Adrenal gland (tissue), 12 donors: Measurements from ENCODE around the gene ICAM1. TPM values are rescaled to one million over a fixed set of nuclear protein-coding genes. Genes with fewer than 3 reads are reported as not detected.

Experiments used
- DNase-seq, 7 donors: peaks; one replicate each; pipeline ENCODE4 v3.0.0-alpha.2; 2019 to 2020
- H3K27ac ChIP-seq, 5 donors: fragments of 200-600 bp; sonication (generic) in 4 of 5; 1 replicate in 3 of 5; 2 replicates in 2 of 5; pipeline versions ENCODE4 v1.5.1 to v1.8.0; 2016 to 2020; ENCODE audit warnings: mild to moderate bottlenecking in 1 of 5
- H3K27me3 ChIP-seq: fragments of 200-600 bp; 2 replicates; pipeline ENCODE4 v1.8.0; 2021
- H3K36me3 ChIP-seq, 2 donors: fragments of 200-600 bp; replicated peaks in 1 of 2; 1 replicate in 1 of 2; 2 replicates in 1 of 2; pipeline versions ENCODE4 v1.5.1 to v1.8.0; 2018 to 2022
- H3K4me1 ChIP-seq, 2 donors: fragments of 200-600 bp; replicated peaks in 1 of 2; 1 replicate in 1 of 2; 2 replicates in 1 of 2; pipeline versions ENCODE4 v1.5.1 to v1.8.0; 2018 to 2021
- H3K4me3 ChIP-seq, 4 donors: fragments of 200-600 bp; sonication (generic) in 3 of 4; one replicate each; pipeline ENCODE4 v1.5.1; 2016 to 2018
- H3K9me3 ChIP-seq, 3 donors: fragments of 200-600 bp; sonication (generic) in 1 of 3; replicated peaks in 1 of 3; 1 replicate in 2 of 3; 2 replicates in 1 of 3; pipeline versions ENCODE4 v1.5.1 to v1.8.0; 2016 to 2021
- CTCF ChIP-seq, 6 experiments: fragments of 450-650 bp in 4 of 6; fragments of 200-600 bp in 2 of 6; sonication (generic) in 1 of 6; IDR thresholded peaks; 1 replicate in 5 of 6; 2 replicates in 1 of 6; pipeline versions ENCODE4 v1.5.1 to v1.8.0; 2016 to 2021; ENCODE audit warnings: antibody characterized with exemption in 6 of 6, mild to moderate bottlenecking in 2 of 6, moderate library complexity in 1 of 6
- POLR2A ChIP-seq, 2 donors: fragments of 450-650 bp; IDR thresholded peaks; one replicate each; pipeline ENCODE4 v1.6.1; 2017; ENCODE audit warnings: antibody characterized with exemption in 2 of 2, mild to moderate bottlenecking in 2 of 2, moderate library complexity in 1 of 2
- WGBS, 4 donors: extraction: QIAGEN DNeasy Blood & Tissue Kit in 2 of 4; methylation state at CpG; one replicate each; pipeline versions ENCODE4 v1.1.5 to v1.1.7; 2013 to 2017; 5-methylcytosine and 5-hydroxymethylcytosine counted together
- intact Hi-C, 2 donors: fragments of 100-400 bp; cut with DNase I; formaldehyde crosslinking; loops; one replicate each; pipeline versions ENCODE4 v1.14.1 to v1.15.0; 2022 to 2023
- polyA plus RNA-seq, 3 donors: library from polyadenylated mRNA; stranded (reverse); fragments of 200-250 nt in 2 of 3; fragments of 350-450 nt in 1 of 3; fragmentation: Illumina TruSeq in 1 of 3; extraction: RNeasy Lipid Tissue Mini Kit (QIAGEN cat#74804) in 1 of 3; gene quantifications; one replicate each; pipeline ENCODE4 v1.2.3, GENCODE V29; 2013 to 2014
- total RNA-seq, 9 donors: library from RNA; depleted of rRNA in 4 of 9; stranded (reverse); fragments of >200 nt in 4 of 9; fragments of 120-200 nt in 1 of 9; fragmentation: NEBNext Ultra II Directional in 1 of 9; extraction: Animal tissue kit (Norgen Biotek cat#: 25700) in 1 of 9; gene quantifications; one replicate each; pipeline versions ENCODE4 v1.1.0 to v1.2.4, GENCODE V29; 2013 to 2023
- donor health status: healthy with polysubstance abuse.
- donor health status: Bipolar disorder and iron deficiency.
- donor health status: DM: yes; HTN: yes; CAD: no.
- donor health status: DM: no; HTN: no; CAD: no.
- donor health status: DM: no; HTN: no; CAD: no.
- donor health status: DM: yes; HTN: yes; CAD: no.

ICAM1 gene
- total and polyA plus RNA-seq, 12 donors = 2.2 to 90.4 (median 27.4) TPM

GRCh38 chr19:10271543-10272086, 695 bp downstream of the ICAM1 start:
- WGBS, 4 donors = 33 to 41% (median 34%) methylated on average over 3 to 12 of the region's 12 CpGs
- peak in 1 of 7 donors; percentile 31 for DNase-seq
- Histone ChIP-seq H3K9me3 (no peaks in the 10 kb centered on the region), H3K4me3 (peak overlapping the region in 2 of 4 donors; percentile 22 to 42), H3K27me3 (no peaks in the 10 kb centered on the region), H3K4me1 (peaks cover 5 to 19% of the 10 kb centered on the region in 2 donors), H3K27ac (peak overlapping the region; percentile 64 to 88 (median 74)), H3K36me3 (peaks cover 0 to 12% of the 10 kb centered on the region in 2 donors)
- TF ChIP-seq CTCF (IDR thresholded peaks at IDR 0.05) = no peak
- no peak for TF ChIP-seq POLR2A (IDR thresholded peaks at IDR 0.05)
- intact Hi-C loops = no loop called here

- H3K4me3 ChIP-seq = no peak overlapping the region
- no peaks in the 10 kb centered on the region for H3K9me3 ChIP-seq
- H3K27me3 ChIP-seq = no peaks in the 10 kb centered on the region
- no peak for TF ChIP-seq POLR2A (IDR thresholded peaks at IDR 0.05)
- no peak for TF ChIP-seq CTCF (IDR thresholded peaks at IDR 0.05)
- peaks cover 0 to 26% of the 10 kb centered on the region in 2 donors for H3K36me3 ChIP-seq
- H3K4me1 ChIP-seq = peaks cover 5 to 19% of the 10 kb centered on the region in 2 donors
- no peak for DNase-seq
- intact Hi-C loops = no loop called here
- 80 to 95% (median 86%) methylated on average over 8 to 10 of the region's 10 CpGs for WGBS, 4 donors
- H3K27ac ChIP-seq = no peak overlapping the region
These were observed 3.7 kb downstream of the ICAM1 start for GRCh38 chr19:10274589-10274988.

GRCh38 chr19:10277795-10278589, 7.1 kb downstream of the ICAM1 start:
- TF ChIP-seq CTCF (IDR thresholded peaks at IDR 0.05) (no peak), POLR2A (IDR thresholded peaks at IDR 0.05) (no peak)
- Histone ChIP-seq H3K4me1 (no peaks in the 10 kb centered on the region), H3K4me3 (no peak overlapping the region), H3K27me3 (no peaks in the 10 kb centered on the region), H3K9me3 (no peaks in the 10 kb centered on the region), H3K27ac (no peak overlapping the region), H3K36me3 (peaks cover 0 to 32% of the 10 kb centered on the region in 2 donors)
- intact Hi-C loops = no loop called here
- no peak for DNase-seq
- 86 to 91% (median 88%) methylated on average over 9 of the region's 9 CpGs for WGBS, 4 donors

- no peak for DNase-seq
- 70 to 100% (median 85%) methylated on average over 1 of the region's 1 CpG for WGBS, 4 donors
- intact Hi-C loops = no loop called here
- no peak overlapping the region for H3K27ac ChIP-seq
- no peaks in the 10 kb centered on the region for H3K4me1 ChIP-seq
- no peaks in the 10 kb centered on the region for H3K9me3 ChIP-seq
- H3K36me3 ChIP-seq = peaks cover 0 to 42% of the 10 kb centered on the region in 2 donors
- no peaks in the 10 kb centered on the region for H3K27me3 ChIP-seq
- TF ChIP-seq CTCF (IDR thresholded peaks at IDR 0.05) = no peak
- no peak for TF ChIP-seq POLR2A (IDR thresholded peaks at IDR 0.05)
- H3K4me3 ChIP-seq = no peak overlapping the region
These were observed 8.0 kb downstream of the ICAM1 start for GRCh38 chr19:10278935-10279334.
